DMS153 (cell line): ENCODE measurements around the gene CD2AP.
"Not testable (repeated sequence)": the region's sequence is repeated elsewhere in the genome, so short reads cannot be mapped to it uniquely, and the experiment has no call there.

ENCODE experiments used
- DNase-seq: peaks from one replicate; lab custom pipeline; 2025; lab: John Stamatoyannopoulos, UW

CD2AP gene

GRCh38 chr6:47477497-47478232 is at the start of gene CD2AP:
TSS of gene CD2AP (plus strand) at chr6:47477789. CDS start at chr6:47478245, 456 bp downstream.
- DNase-seq, result peak; percentile 86

GRCh38 chr6:47428288-47428687 is 49.3 kb upstream of the CD2AP start:
- no peak for DNase-seq

GRCh38 chr6:47428746-47429664 is 48.6 kb upstream of the CD2AP start:
- no peak for DNase-seq

GRCh38 chr6:47434372-47435253 is 43.0 kb upstream of the CD2AP start:
- no peak for DNase-seq

GRCh38 chr6:47435254-47435612 is 42.4 kb upstream of the CD2AP start:
- no peak for DNase-seq

- DNase-seq, result no peak
Observed at GRCh38 chr6:47437592-47437991, 40.0 kb upstream of the CD2AP start.

GRCh38 chr6:47438481-47439347 is 38.9 kb upstream of the CD2AP start:
- no peak for DNase-seq

- DNase-seq, result no peak
Observed at GRCh38 chr6:47439348-47439668, 38.3 kb upstream of the CD2AP start.

- DNase-seq, result peak; percentile 98
Observed at GRCh38 chr6:47440719-47441118, 36.9 kb upstream of the CD2AP start.

- not testable (repeated sequence) for DNase-seq
Observed at GRCh38 chr6:47444964-47445363, 32.6 kb upstream of the CD2AP start.

- DNase-seq, result no peak
Observed at GRCh38 chr6:47446669-47447330, 30.8 kb upstream of the CD2AP start.

- DNase-seq, result no peak
Observed at GRCh38 chr6:47447722-47448121, 29.9 kb upstream of the CD2AP start.

- no peak for DNase-seq
Observed at GRCh38 chr6:47451162-47451561, 26.4 kb upstream of the CD2AP start.

GRCh38 chr6:47452899-47453298 is 24.7 kb upstream of the CD2AP start:
- no peak for DNase-seq

- no peak for DNase-seq
Observed at GRCh38 chr6:47453372-47453936, 24.1 kb upstream of the CD2AP start.

- DNase-seq, result no peak
Observed at GRCh38 chr6:47454713-47455396, 22.7 kb upstream of the CD2AP start.

- peak; percentile 25 for DNase-seq
Observed at GRCh38 chr6:47455533-47456209, 21.9 kb upstream of the CD2AP start.

- peak; percentile 89 for DNase-seq
Observed at GRCh38 chr6:47456536-47456975, 21.0 kb upstream of the CD2AP start.

GRCh38 chr6:47457370-47457769 is 20.2 kb upstream of the CD2AP start:
- peak; percentile 33 for DNase-seq
